HG02759 (cell line): Measurements from ENCODE around the gene TRIM63.

ENCODE experiments used
- ATAC-seq: cut with Tn5 transposase; IDR thresholded peaks from one replicate; pipeline ENCODE4 v1.9.1; 2021; ENCODE audit warnings: mild to moderate bottlenecking, moderate library complexity; ENCODE audit not compliant: unreplicated experiment

Gene TRIM63

GRCh38 chr1:26089125-26089524 lies 21.7 kb upstream of the TRIM63 start:
- ATAC-seq: no peak

DNA sequence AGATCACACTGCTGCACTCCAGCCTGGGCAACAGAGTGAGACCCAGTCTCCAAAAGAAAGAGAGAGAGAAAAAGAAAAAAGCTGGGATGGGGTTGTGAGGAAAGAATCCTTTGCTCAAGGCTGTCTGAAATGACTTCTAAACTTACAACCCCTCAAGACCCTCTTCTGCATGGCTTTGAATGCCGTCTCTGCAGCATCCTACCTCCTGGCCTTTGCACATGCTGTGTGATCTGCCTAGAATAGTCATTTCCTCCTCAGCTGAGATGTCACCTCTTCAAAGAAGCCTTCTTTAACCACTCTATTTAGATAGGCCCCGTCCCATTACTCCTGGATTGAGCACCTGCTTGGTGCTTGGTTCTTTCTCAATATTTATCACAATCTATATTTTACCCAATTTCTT lies 17.4 kb upstream of the TRIM63 start:
- no peak for ATAC-seq

DNA sequence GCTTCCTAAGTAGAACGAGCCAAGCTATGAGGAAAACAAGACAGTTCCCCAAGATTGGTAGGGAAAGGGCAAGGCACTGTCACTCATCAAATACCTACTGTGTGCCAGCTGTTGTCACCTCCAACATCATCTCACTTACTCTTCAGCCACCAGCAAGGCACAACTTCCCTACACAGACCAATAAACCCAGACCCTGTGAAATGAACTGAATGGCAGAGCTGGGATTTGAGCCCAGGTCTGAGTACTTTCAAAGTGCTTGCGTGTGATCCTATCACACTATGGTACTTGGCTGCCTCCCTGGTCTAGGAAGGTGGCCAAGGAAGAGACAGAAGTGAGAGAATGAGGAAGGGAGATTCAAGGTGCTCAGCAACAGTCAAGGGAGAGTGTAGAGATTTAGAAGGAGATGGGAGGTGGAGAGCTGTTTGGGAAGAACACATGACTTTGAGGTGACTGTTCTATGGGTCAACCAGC lies 16.7 kb upstream of the TRIM63 start:
- no peak for ATAC-seq

- ATAC-seq: no peak
Measured at GRCh38 chr1:26083208-26083607, 15.8 kb upstream of the TRIM63 start.

DNA sequence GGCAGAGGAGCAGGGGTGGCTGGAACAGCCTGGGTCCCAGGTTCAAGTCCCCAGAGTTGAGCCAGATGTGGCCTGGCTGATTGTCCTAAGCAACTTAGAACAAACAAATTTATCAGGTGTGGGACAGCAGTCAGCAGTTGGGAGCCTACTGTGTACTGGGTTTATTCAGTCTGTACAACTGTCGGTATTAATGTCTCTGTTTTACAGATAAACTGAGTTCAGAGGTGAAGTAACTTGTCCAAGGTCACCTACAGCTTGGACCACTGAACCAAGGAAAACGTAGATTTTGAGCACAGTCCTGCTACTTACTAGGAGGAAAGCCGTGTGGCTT lies 14.6 kb upstream of the TRIM63 start:
- ATAC-seq: no peak

DNA sequence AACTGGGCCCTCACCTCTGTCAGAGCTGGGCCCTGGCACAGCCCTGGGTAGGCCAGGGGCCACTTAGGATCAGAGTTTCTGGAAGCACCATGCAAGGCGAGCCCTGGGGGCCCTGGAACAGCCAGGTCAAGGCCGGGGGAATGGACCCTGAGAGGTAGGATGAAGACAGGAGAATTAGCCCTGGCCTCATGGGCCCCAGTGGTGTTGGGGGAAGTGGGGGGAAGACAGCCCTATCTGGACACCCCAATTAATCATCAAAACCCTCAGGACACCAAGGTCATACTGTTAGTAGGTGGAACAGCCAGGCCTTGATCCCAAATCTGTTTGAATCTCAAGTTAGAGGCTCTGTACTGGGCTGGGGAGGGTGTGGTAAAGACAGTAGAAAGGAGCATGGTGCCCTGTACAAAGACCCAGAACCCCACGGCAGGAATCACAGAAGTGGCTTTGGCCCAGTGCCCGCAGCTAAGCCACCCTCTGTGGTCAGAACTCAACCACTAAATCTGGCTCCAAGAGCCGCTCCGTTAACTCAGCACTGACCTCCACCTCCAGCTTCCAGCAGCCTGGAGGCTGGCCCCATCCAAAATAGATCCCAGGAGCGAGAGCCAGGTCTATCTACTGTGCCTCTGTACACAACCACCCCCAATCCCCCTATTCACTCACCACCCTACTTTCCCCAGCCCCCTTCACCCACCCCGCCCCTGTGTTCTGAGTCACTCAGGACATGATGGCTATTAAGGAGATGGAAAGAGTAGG lies 14.0 kb upstream of the TRIM63 start:
- ATAC-seq: no peak

DNA sequence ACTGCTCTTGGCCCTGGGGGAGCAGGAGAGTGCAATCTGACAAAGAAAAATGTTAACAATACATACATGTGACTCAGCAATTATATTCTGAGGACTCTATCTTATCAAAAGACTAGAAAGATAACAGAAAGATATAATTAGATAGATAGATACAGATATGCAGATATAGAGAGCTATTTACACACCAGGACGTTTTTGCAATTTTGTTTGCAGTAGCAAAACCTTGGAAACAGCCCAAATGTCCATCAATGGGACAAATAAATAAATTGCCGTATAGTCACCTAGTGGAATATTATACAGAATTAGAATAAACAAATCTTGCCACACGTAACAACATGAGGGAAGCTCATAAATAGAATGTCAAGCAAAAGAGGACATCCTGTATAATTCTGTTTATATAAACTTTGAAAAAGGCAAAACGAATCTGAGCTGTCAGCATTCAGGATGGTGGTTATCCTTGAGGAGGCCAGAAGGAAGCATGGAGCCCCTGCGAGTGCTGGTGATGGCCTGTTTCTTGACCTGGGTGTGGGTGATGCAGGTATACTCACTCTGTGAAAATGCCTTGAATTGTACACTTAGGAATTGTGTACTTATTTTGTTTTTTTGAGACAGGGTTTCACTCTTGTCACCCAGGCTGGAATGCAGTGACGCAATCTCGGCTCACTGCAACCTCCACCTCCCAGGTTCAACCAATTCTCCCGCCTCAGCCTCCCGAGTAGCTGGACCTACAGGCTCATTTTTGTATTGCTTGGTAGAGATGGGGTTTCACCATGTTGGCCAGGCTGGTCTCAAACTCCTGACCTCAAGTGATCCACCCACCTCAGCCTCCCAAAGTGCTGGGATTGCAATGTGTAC lies 12.8 kb upstream of the TRIM63 start:
- no peak for ATAC-seq

GRCh38 chr1:26079178-26079563 lies 11.7 kb upstream of the TRIM63 start:
- no peak for ATAC-seq

DNA sequence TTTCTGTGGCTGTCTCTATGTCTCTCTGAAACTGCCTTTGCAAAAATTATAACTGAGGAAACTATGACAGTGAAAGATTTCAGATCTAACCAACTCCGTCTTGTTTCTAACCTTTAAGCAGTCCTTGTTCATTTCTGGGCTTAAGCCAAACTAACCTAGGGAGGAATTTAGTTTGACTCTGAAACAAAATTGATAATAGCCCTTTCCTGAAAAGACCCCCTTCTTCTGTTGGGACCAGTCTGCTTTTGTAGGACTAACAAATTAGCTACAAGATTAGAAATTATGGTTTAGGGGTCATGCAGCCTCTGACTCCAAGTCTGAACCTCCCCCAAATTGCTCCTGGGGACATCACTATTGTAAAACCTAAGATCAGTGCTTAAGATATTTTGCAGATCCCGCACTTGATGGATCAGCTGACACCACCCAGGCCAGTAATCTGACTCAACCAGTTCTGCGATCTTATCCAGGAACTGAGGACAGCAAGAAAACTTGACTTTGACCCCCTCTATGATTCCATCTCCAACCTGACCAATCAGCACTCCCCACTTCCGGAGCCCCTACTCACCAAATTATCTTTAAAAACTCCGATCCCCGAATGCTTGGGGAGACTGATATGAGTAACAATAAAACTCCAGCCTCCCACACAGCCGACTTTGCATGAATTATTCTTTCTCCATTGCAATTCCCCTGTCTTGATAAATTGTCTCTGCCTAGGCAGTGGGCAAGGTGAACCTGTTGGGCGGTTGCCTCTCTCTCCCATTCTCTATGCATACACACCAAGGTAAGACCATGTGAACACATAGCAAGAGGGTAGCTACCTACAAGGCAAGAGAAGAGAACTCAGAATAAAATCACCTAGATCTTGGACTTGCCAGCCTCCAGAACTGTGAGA lies 11.1 kb upstream of the TRIM63 start:
- no peak for ATAC-seq

GRCh38 chr1:26077524-26077923 lies 10.1 kb upstream of the TRIM63 start:
- no peak for ATAC-seq

- no peak for ATAC-seq
Measured at GRCh38 chr1:26075421-26076144, 8.2 kb upstream of the TRIM63 start.

GRCh38 chr1:26072305-26072704 lies 4.9 kb upstream of the TRIM63 start:
- ATAC-seq: no peak

DNA sequence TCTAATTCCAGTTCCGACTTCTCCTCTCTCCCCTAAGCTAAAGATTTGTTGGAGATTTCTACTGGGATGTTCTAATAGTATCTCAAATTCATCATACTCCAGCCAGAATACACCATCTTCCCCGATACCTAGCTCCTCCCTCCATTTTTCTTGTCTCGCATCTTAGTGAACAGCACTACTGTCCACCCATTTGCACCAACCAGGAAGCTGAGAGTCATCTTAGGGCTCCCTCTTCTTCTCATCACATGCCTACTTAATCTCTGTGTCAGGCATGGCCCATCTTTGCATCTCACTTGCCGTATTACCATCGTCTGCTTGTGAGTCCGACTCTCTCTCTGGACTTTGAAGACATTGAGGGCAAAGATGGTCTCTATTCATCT lies 3.5 kb upstream of the TRIM63 start:
- ATAC-seq: no peak

GRCh38 chr1:26070296-26070962 lies 3.0 kb upstream of the TRIM63 start:
- no peak for ATAC-seq

GRCh38 chr1:26069941-26070295 lies 2.5 kb upstream of the TRIM63 start:
- ATAC-seq: no peak

DNA sequence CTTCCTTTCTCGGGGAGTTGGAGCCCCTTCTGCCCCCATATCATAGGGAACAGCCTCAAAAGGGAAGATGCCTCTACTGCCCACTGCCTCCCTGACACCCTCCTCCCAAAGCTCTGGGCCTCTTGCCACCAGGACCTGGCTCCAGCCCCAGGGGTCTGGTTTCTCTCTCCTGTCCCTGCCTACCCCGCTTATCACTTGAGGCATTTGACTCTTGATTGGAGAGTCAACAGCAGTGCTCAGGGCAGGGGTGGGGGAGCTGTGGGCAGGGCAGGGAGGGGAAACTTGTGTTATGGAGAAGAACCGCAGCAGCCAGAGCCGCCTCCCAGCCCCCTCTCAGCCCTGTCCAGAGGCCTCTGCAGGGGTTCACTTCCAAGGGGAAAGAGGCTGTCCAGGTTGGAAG lies 573 bp downstream of the TRIM63 start:
- ATAC-seq: no peak

DNA sequence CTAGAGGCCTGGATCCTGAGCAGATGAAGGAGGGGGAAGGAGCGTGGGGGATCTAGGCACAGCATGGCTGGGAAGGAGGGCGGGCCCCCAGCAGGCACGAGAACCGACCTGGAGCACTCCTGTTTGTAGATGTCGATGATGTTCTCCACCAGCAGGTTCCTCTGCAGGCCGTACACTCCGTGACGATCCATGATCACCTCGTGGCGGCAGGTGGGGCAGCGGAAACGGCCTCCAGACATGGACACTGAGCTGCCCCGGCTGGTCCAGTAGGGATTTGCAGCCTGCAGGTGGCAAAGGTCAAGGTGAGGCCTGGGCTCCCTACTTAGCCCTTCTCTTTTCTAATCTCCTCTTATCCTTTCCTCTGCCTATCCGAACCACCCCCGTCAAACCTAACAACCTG lies 1.3 kb downstream of the TRIM63 start:
- no peak for ATAC-seq

DNA sequence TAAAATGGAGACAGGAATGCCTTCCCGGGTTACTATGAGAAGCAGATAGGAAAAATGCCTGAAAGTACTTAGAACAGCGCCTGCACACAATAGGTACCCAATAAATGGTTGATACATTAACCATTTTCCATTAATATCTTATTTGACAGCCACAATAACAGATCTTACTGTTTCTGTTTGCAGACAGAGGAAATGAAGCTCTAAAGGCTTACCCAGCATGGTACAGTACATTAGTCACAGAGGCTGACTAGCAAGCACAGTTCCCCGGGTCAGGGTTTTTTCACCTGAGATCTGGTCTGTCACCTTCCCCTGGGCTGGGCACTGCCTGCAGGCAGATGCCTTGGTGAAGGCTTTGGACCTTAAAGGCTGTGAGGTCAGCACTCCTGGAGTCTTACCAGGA lies 2.9 kb downstream of the TRIM63 start:
- no peak for ATAC-seq

DNA sequence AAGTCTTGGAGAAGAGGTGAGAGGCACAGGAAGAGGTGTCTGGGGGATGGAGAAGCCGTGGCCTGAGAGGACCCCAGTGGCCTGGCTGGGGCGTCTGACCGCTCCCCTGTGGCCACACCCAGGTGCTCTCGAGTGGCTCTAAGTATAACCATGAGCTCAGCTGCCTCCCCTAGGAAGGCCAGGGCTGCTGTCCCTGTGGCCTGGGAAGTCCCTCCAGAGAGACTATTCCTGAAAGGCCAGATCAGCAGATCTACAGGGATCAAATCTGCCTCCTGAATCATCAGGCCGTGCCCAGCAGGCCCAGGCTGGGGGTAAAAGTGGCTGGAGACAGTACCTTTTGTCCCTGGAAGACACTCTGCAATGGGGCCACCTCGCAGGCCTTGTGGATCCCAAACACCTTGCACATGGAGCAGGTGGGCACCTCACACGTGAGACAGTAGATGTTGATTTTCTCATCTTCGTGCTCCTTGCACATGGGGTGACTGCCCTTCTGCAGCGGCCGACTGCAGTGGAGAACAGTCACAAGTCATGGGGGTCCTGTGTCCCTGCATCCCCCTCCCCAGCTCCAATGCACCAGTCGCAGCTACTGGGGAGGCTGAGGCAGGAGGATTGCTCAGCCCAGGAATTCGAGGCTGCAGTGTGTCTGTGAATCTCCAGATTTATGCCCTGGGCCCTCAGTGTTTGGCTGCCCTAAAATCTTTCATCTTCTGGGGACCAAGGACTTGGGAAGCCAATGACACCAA lies 6.4 kb downstream of the TRIM63 start:
- ATAC-seq: no peak

DNA sequence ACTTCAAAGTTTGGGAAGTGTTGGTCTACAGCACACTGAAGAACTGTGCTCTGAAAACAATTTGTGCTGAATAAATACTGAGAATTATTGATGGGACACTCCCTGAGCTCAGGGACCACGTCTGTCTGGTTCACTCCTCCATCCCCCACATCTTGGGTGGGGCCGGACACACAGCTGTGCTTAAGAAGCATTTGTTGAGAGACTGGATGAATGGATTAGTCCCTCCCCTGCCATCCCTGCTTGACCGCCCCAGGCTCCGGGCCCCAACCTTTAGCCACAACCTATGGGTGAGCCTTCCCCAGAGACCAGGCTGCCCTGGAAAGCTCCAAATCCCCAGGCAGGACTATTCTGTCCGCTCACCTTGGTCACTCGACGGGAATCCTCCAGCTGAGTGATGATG lies 7.5 kb downstream of the TRIM63 start:
- no peak for ATAC-seq
